Smooth muscle cell (in vitro differentiated cells): Measurements from ENCODE around the gene OSBPL3. TPM values are rescaled to one million over a fixed set of nuclear protein-coding genes. Genes with fewer than 3 reads are reported as not detected.
A peak's percentile ranks its signal among the peaks of the same experiment; 100 is the strongest.

ENCODE experiments used
- DNase-seq: peaks from one replicate; lab custom pipeline; 2025; ENCODE audit not compliant: unreplicated experiment; lab: John Stamatoyannopoulos, UW
- H2AFZ ChIP-seq: fragments of 200-600 bp; sonication (generic); 2 replicates; pipeline ENCODE4 v1.6.0; 2016; ENCODE audit warnings: antibody characterized with exemption, low read depth, mild to moderate bottlenecking
- H3F3A ChIP-seq: fragments of 200-600 bp; sonication (generic); 2 replicates; pipeline ENCODE4 v1.6.0; 2017; ENCODE audit warnings: antibody characterized with exemption, low read depth
- H3K27ac ChIP-seq: fragments of 200-600 bp; sonication (generic); 2 replicates; pipeline ENCODE4 v1.5.1; 2016; ENCODE audit warnings: low read depth, mild to moderate bottlenecking
- H3K27me3 ChIP-seq: fragments of 200-600 bp; sonication (generic); 2 replicates; pipeline ENCODE4 v1.6.1; 2016; ENCODE audit warnings: low read depth, mild to moderate bottlenecking
- H3K36me3 ChIP-seq: fragments of 200-600 bp; sonication (generic); 2 replicates; pipeline ENCODE4 v1.5.1; 2016; ENCODE audit warnings: low read depth
- H3K4me1 ChIP-seq: fragments of 200-600 bp; sonication (generic); 2 replicates; pipeline ENCODE4 v1.5.1; 2016; ENCODE audit warnings: low read depth
- H3K4me2 ChIP-seq: fragments of 200-600 bp; sonication (generic); 2 replicates; pipeline ENCODE4 v1.6.0; 2016; ENCODE audit warnings: mild to moderate bottlenecking
- H3K4me3 ChIP-seq: fragments of 200-600 bp; sonication (generic); 2 replicates; pipeline ENCODE4 v1.5.1; 2016; ENCODE audit warnings: mild to moderate bottlenecking
- H3K79me2 ChIP-seq: fragments of 200-600 bp; sonication (generic); 2 replicates; pipeline ENCODE4 v1.6.0; 2016; ENCODE audit warnings: low read depth, mild to moderate bottlenecking
- H3K9ac ChIP-seq: fragments of 200-600 bp; sonication (generic); 2 replicates; pipeline ENCODE4 v1.6.0; 2016; ENCODE audit warnings: low read depth
- H3K9me3 ChIP-seq: fragments of 200-600 bp; sonication (generic); replicated peaks from 2 replicates; pipeline ENCODE4 v1.5.1; 2016; ENCODE audit warnings: low read depth
- H4K20me1 ChIP-seq: fragments of 200-600 bp; sonication (generic); 2 replicates; pipeline ENCODE4 v1.6.0; 2016; ENCODE audit warnings: low read depth
- WGBS: methylation state at CpG from one replicate; pipeline ENCODE4 v1.1.7; 2016; ENCODE audit warnings: low lambda C conversion rate; 5-methylcytosine and 5-hydroxymethylcytosine counted together
- polyA plus RNA-seq: library from polyadenylated mRNA; unstranded; fragments of >200 nt; fragmentation: Nextera tagmentation; extraction: Ambion mirVana; gene quantifications from 2 replicates; pipeline ENCODE4 v1.2.1, GENCODE V29; 2016
- total RNA-seq: library from RNA; depleted of rRNA; stranded (reverse); fragments of >200 nt; gene quantifications from 2 replicates; pipeline ENCODE4 v1.2.3, GENCODE V29; 2014
- TF ChIP-seq, protein P1 (sequence below): fragments of 200-600 bp; sonication (generic); IDR thresholded peaks from 2 replicates; pipeline ENCODE4 v1.5.1; 2017; ENCODE audit warnings: borderline replicate concordance, mild to moderate bottlenecking, antibody characterized with exemption; ENCODE audit not compliant: insufficient read depth, poor library complexity, severe bottlenecking

Gene OSBPL3
- total and polyA plus RNA-seq, 2 experiments from 2014 or later: 6.2 to 16.3 TPM

- no peak overlapping the region for H2AFZ ChIP-seq
Observed at GRCh38 chr7:24971333-24972165, 8.4 kb downstream of the OSBPL3 start.

GRCh38 chr7:24970676-24971075 is 9.3 kb downstream of the OSBPL3 start:
- Histone ChIP-seq H3K36me3 (no peaks in the 10 kb centered on the region), H3K4me3 (no peak overlapping the region), H3K27ac (peak overlapping the region; percentile 99), H3K4me2 (peak overlapping the region; percentile 64), H3K79me2 (peaks cover 24% of the 10 kb centered on the region), H3F3A (no peaks in the 10 kb centered on the region), H2AFZ (no peak overlapping the region), H3K9ac (peak overlapping the region; percentile 98), H4K20me1 (no peaks in the 10 kb centered on the region), H3K27me3 (no peaks in the 10 kb centered on the region), H3K9me3 (no peaks in the 10 kb centered on the region), H3K4me1 (peaks cover 31% of the 10 kb centered on the region)
- DNase-seq: no peak
- TF ChIP-seq, protein P1, sequence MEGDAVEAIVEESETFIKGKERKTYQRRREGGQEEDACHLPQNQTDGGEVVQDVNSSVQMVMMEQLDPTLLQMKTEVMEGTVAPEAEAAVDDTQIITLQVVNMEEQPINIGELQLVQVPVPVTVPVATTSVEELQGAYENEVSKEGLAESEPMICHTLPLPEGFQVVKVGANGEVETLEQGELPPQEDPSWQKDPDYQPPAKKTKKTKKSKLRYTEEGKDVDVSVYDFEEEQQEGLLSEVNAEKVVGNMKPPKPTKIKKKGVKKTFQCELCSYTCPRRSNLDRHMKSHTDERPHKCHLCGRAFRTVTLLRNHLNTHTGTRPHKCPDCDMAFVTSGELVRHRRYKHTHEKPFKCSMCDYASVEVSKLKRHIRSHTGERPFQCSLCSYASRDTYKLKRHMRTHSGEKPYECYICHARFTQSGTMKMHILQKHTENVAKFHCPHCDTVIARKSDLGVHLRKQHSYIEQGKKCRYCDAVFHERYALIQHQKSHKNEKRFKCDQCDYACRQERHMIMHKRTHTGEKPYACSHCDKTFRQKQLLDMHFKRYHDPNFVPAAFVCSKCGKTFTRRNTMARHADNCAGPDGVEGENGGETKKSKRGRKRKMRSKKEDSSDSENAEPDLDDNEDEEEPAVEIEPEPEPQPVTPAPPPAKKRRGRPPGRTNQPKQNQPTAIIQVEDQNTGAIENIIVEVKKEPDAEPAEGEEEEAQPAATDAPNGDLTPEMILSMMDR: no peak
- 57% methylated on average over 4 of the region's 4 CpGs for WGBS

More at GRCh38 chr7:24971333-24972165, 8.4 kb downstream of the OSBPL3 start:
- Histone ChIP-seq H3K27ac (peak overlapping the region; percentile 99), H3K36me3 (no peaks in the 10 kb centered on the region), H3K27me3 (no peaks in the 10 kb centered on the region), H3K4me2 (peak overlapping the region; percentile 64), H3F3A (no peaks in the 10 kb centered on the region), H3K9ac (peak overlapping the region; percentile 98), H4K20me1 (no peaks in the 10 kb centered on the region), H3K4me1 (peaks cover 31% of the 10 kb centered on the region), H3K79me2 (peaks cover 24% of the 10 kb centered on the region), H3K4me3 (no peak overlapping the region), H3K9me3 (no peaks in the 10 kb centered on the region)
- TF ChIP-seq, protein P1: no peak
- WGBS: 26% methylated on average over 9 of the region's 9 CpGs
- DNase-seq: no peak

GRCh38 chr7:24968165-24968564 is 11.8 kb downstream of the OSBPL3 start:
- TF ChIP-seq, protein P1: no peak
- H3K9me3 ChIP-seq: no peaks in the 10 kb centered on the region

More at GRCh38 chr7:24968165-24968564, 11.8 kb downstream of the OSBPL3 start:
- Histone ChIP-seq H3K27me3 (no peaks in the 10 kb centered on the region), H3K27ac (peak overlapping the region; percentile 61), H3F3A (no peaks in the 10 kb centered on the region), H3K9ac (no peak overlapping the region), H4K20me1 (no peaks in the 10 kb centered on the region), H3K4me1 (peaks cover 27% of the 10 kb centered on the region), H3K79me2 (peaks cover 11% of the 10 kb centered on the region), H3K4me3 (no peak overlapping the region), H3K4me2 (no peak overlapping the region), H2AFZ (no peak overlapping the region), H3K36me3 (no peaks in the 10 kb centered on the region)
- 87% methylated on average over 9 of the region's 9 CpGs for WGBS
- DNase-seq: no peak
